ENCODE measurements around the gene LTV1.

Gene LTV1

DNA sequence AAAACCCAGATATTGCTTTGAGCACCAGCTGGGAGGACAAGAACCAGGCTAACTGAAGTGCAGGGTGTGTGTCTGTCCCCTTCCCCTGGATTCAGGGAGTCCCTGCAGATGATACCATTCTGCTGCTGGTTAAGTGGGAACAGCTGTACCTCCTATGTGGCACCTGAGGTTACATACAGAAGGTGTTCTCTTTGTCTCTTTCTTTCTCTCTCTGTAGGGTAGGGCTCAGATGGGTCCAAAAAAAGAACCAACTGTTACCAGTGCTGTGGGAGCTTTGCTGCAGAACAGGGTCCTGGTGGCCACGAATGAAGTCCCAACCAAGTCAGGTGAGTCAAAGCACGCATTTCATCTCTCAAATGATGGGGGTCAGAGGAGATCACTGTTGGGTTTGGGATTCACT, 59.7 kb downstream of the LTV1 start:
- TF ChIP-seq, protein P1, sequence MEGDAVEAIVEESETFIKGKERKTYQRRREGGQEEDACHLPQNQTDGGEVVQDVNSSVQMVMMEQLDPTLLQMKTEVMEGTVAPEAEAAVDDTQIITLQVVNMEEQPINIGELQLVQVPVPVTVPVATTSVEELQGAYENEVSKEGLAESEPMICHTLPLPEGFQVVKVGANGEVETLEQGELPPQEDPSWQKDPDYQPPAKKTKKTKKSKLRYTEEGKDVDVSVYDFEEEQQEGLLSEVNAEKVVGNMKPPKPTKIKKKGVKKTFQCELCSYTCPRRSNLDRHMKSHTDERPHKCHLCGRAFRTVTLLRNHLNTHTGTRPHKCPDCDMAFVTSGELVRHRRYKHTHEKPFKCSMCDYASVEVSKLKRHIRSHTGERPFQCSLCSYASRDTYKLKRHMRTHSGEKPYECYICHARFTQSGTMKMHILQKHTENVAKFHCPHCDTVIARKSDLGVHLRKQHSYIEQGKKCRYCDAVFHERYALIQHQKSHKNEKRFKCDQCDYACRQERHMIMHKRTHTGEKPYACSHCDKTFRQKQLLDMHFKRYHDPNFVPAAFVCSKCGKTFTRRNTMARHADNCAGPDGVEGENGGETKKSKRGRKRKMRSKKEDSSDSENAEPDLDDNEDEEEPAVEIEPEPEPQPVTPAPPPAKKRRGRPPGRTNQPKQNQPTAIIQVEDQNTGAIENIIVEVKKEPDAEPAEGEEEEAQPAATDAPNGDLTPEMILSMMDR (IDR thresholded peaks at IDR 0.05; ENCODE audit: control insufficient read depth, insufficient read depth, low read depth, low read length, missing control alignments) = no peak
- no peak for DNase-seq (ENCODE audit: low read depth)
- H3K4me3 ChIP-seq (ENCODE audit: control insufficient read depth, low read depth, low read length) = no peak overlapping the region

DNA sequence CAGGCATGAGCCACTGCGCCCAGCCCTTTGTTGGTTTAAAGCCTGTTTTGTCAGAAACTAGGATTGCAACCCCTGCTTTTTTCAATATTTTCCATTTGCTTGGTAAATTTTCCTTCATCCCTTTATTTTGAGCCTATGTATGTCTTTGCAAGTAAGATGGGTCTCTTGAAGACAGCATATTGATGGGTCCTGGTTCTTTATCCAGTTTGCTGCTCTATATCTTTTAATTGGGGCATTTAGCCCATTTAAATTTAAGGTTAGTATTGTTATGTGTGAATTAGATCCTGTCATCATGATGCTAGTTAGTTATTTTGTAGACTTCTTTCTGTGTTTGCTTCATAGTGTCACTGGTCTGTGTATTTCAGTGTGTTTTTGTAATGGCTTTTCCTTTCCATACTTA, 67.9 kb downstream of the LTV1 start:
- DNase-seq (ENCODE audit: low read depth) = no peak
- TF ChIP-seq, protein P1 (IDR thresholded peaks at IDR 0.05; ENCODE audit: control insufficient read depth, insufficient read depth, low read depth, low read length, missing control alignments) = no peak
- no peak overlapping the region for H3K4me3 ChIP-seq (ENCODE audit: control insufficient read depth, low read depth, low read length)

- no peak for DNase-seq (ENCODE audit: low read depth)
- H3K4me3 ChIP-seq (ENCODE audit: control insufficient read depth, low read depth, low read length) = no peak overlapping the region
- TF ChIP-seq, protein P1 (IDR thresholded peaks at IDR 0.05; ENCODE audit: control insufficient read depth, insufficient read depth, low read depth, low read length, missing control alignments) = no peak
These were observed 69.5 kb downstream of the LTV1 start for GRCh38 chr6:143912671-143913070.

All from AG09309 (cell line).